PC-3 (cell line): Measurements from ENCODE around the gene PLCL1. TPM values are rescaled to one million over a fixed set of nuclear protein-coding genes. Genes with fewer than 3 reads are reported as not detected.

Experiments used
- ATAC-seq: fragments of 200-7000 bp; cut with Tn5 transposase; 2 replicates; pipeline ENCODE4 v1.9.1; 2020; ENCODE audit warnings: mild to moderate bottlenecking, moderate library complexity
- BruUV-seq: library from RNA; stranded (reverse); fragments of 400-500 nt; replicated peaks from 2 replicates; lab custom pipeline; 2021; lab: Mats Ljungman, UMichigan
- CTCF ChIA-PET: fragments of 300-600 bp; sonication (Branson Sonifier 250); formaldehyde crosslinking; loops from one replicate; lab custom pipeline; 2022; ENCODE audit warnings: antibody characterized with exemption; lab: Charles Lee
- POLR2A ChIA-PET: fragments of 300-600 bp; sonication (Branson Sonifier 250); formaldehyde crosslinking; loops from one replicate; lab custom pipeline; 2022; ENCODE audit warnings: antibody characterized with exemption; ENCODE audit not compliant: unreplicated experiment; lab: Charles Lee
- DNase-seq: peaks from one replicate; pipeline ENCODE4 v3.0.0-alpha.2; 2015
- H2AFZ ChIP-seq: fragments of 300-600 bp; sonication (generic); 2 replicates; pipeline ENCODE4 v1.6.0; 2016; ENCODE audit warnings: antibody characterized with exemption, low read length
- H3F3A ChIP-seq: fragments of 300-600 bp; sonication (generic); one replicate; pipeline ENCODE4 v1.6.0; 2017; ENCODE audit warnings: antibody characterized with exemption, low read length, control low read depth, mild to moderate bottlenecking; ENCODE audit not compliant: unreplicated experiment
- H3K27ac ChIP-seq: fragments of 300-600 bp; sonication (generic); 2 replicates; pipeline ENCODE4 v1.5.1; 2016; ENCODE audit warnings: mild to moderate bottlenecking, low read length
- H3K27me3 ChIP-seq: fragments of 300-600 bp; sonication (generic); 2 replicates; pipeline ENCODE4 v1.6.1; 2016; ENCODE audit warnings: low read length, mixed read lengths
- H3K36me3 ChIP-seq: fragments of 300-600 bp; sonication (generic); 2 replicates; pipeline ENCODE4 v1.6.1; 2016; ENCODE audit warnings: low read depth, mixed run types, low read length, mixed read lengths
- H3K4me1 ChIP-seq: fragments of 300-600 bp; sonication (generic); 2 replicates; pipeline ENCODE4 v1.5.1; 2016; ENCODE audit warnings: low read length; ENCODE audit not compliant: insufficient read depth
- H3K4me2 ChIP-seq: fragments of 300-600 bp; sonication (generic); 2 replicates; pipeline ENCODE4 v1.6.0; 2016; ENCODE audit warnings: low read length
- H3K4me3 ChIP-seq: fragments of 300-600 bp; sonication (generic); 2 replicates; pipeline ENCODE4 v1.5.1; 2016; ENCODE audit warnings: mild to moderate bottlenecking, low read length, mixed read lengths
- H3K79me2 ChIP-seq: fragments of 300-600 bp; sonication (generic); 2 replicates; pipeline ENCODE4 v1.6.1; 2017; ENCODE audit warnings: low read length, mixed read lengths
- H3K9ac ChIP-seq: fragments of 300-600 bp; sonication (generic); 2 replicates; pipeline ENCODE4 v1.6.0; 2016; ENCODE audit warnings: mild to moderate bottlenecking, low read length
- H3K9me2 ChIP-seq: fragments of 300-600 bp; sonication (generic); replicated peaks from 2 replicates; pipeline ENCODE4 v1.6.1; 2016; ENCODE audit warnings: mixed run types, low read length, mixed read lengths
- H3K9me3 ChIP-seq: fragments of 300-600 bp; sonication (generic); 2 replicates; pipeline ENCODE4 v1.6.1; 2016; ENCODE audit warnings: low read length, mixed read lengths
- H4K20me1 ChIP-seq: fragments of 300-600 bp; sonication (generic); 2 replicates; pipeline ENCODE4 v1.6.1; 2016; ENCODE audit warnings: low read length, mixed read lengths
- EZH2 ChIP-seq: fragments of 300-600 bp; sonication (generic); IDR thresholded peaks from one replicate; pipeline ENCODE4 v1.6.1; 2017; ENCODE audit warnings: antibody characterized with exemption, mild to moderate bottlenecking, low read length; ENCODE audit not compliant: unreplicated experiment
- EZH2phosphoT487 ChIP-seq: fragments of 300-600 bp; sonication (generic); IDR thresholded peaks from 2 replicates; pipeline ENCODE4 v1.6.1; 2018; ENCODE audit warnings: mild to moderate bottlenecking, antibody characterized with exemption, low read length, borderline replicate concordance
- intact Hi-C: fragments of 100-400 bp; cut with micrococcal nuclease; formaldehyde crosslinking; loops from 2 replicates; pipeline ENCODE4 v1.9.0; 2023
- total RNA-seq: library from RNA; depleted of rRNA; stranded (reverse); fragments of >200 nt; gene quantifications from 2 replicates; pipeline ENCODE4 v1.2.3, GENCODE V29; 2014
- TF ChIP-seq, protein P1 (sequence below): fragments of 300-600 bp; sonication (generic); conservative IDR thresholded peaks from 2 replicates; pipeline ENCODE4 v1.5.1; 2017; ENCODE audit warnings: antibody characterized with exemption, low read depth, mild to moderate bottlenecking, low read length

Gene PLCL1
- total RNA-seq, 1 experiment from 2014 or later = not detected

DNA sequence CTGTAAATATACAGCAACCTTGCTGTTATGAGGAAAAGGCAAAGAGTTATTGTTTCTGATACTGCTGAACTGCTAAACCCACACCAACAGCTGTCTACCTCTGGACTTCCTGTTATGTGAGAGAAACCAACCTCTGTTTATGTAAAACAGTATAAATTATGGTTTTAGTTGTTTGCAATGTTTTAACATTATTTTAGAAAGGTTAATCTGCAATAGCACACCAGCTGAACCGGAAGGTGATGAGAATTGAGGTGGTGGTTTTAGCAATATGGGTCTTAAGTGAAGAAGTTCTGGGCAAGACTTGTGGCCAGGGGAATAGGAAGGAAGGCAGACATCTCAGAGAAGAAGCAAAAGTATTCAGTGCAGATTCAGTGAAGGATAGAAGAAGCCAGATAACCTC is 237.8 kb downstream of the PLCL1 start:
- 0 out of 2 replicates have a peak, but pooled peaks cover 4% of the 10 kb centered on the region for H3K27me3 ChIP-seq
- no peak overlapping the region for H3K4me3 ChIP-seq
- no peaks in the 10 kb centered on the region for H3K36me3 ChIP-seq
- no peaks in the 10 kb centered on the region for H3K9me3 ChIP-seq
- TF ChIP-seq, protein P1, sequence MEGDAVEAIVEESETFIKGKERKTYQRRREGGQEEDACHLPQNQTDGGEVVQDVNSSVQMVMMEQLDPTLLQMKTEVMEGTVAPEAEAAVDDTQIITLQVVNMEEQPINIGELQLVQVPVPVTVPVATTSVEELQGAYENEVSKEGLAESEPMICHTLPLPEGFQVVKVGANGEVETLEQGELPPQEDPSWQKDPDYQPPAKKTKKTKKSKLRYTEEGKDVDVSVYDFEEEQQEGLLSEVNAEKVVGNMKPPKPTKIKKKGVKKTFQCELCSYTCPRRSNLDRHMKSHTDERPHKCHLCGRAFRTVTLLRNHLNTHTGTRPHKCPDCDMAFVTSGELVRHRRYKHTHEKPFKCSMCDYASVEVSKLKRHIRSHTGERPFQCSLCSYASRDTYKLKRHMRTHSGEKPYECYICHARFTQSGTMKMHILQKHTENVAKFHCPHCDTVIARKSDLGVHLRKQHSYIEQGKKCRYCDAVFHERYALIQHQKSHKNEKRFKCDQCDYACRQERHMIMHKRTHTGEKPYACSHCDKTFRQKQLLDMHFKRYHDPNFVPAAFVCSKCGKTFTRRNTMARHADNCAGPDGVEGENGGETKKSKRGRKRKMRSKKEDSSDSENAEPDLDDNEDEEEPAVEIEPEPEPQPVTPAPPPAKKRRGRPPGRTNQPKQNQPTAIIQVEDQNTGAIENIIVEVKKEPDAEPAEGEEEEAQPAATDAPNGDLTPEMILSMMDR = no peak
- no peak for TF ChIP-seq EZH2phosphoT487
- TF ChIP-seq EZH2 = no peak
- no peak for ATAC-seq
- no peaks in the 10 kb centered on the region for H4K20me1 ChIP-seq
- BruUV-seq = no TSS peak
- POLR2A ChIA-PET = no interaction called here
- H3K9me2 ChIP-seq = no peaks in the 10 kb centered on the region
- DNase-seq = no peak
- H3K27ac ChIP-seq = no peak overlapping the region
- H3K4me2 ChIP-seq = no peak overlapping the region
- no peak overlapping the region for H3K9ac ChIP-seq
- H3K4me1 ChIP-seq = no peaks in the 10 kb centered on the region
- intact Hi-C loops = no loop called here
- no peak overlapping the region for H2AFZ ChIP-seq
- no peaks in the 10 kb centered on the region for H3F3A ChIP-seq
- no peaks in the 10 kb centered on the region for H3K79me2 ChIP-seq
- CTCF ChIA-PET = no interaction called here

DNA sequence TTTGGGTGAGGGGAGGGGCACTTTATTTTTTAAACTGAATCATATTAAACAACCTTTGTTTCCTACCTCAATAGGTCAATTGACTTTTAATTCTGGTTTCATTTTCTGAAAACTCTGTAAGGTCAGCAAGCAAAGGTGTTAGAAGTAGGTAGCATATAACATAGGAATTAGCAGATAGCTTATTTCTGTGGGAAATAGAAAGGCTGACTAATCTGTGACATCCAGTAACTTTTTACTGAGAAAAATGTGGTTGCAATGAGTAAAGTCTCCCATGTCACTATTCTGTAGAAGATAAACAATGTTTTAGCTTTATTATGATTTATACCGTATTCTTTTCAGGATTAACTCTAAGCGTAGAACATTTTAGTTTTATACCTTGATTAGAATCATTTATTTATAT is 240.4 kb downstream of the PLCL1 start:
- H3K9me2 ChIP-seq = no peaks in the 10 kb centered on the region
- H3K4me1 ChIP-seq = no peaks in the 10 kb centered on the region
- intact Hi-C loops = no loop called here
- H3K36me3 ChIP-seq = no peaks in the 10 kb centered on the region
- H3K79me2 ChIP-seq = no peaks in the 10 kb centered on the region
- TF ChIP-seq, protein P1 = no peak
- TF ChIP-seq EZH2phosphoT487 = no peak
- TF ChIP-seq EZH2 = no peak
- CTCF ChIA-PET = no interaction called here
- DNase-seq = no peak
- 0 out of 2 replicates have a peak, but pooled peaks cover 4% of the 10 kb centered on the region for H3K27me3 ChIP-seq
- no peak for ATAC-seq
- no TSS peak for BruUV-seq
- POLR2A ChIA-PET = no interaction called here
- H3K4me2 ChIP-seq = no peak overlapping the region
- no peaks in the 10 kb centered on the region for H3F3A ChIP-seq
- H2AFZ ChIP-seq = no peak overlapping the region
- H3K27ac ChIP-seq = no peak overlapping the region
- no peak overlapping the region for H3K4me3 ChIP-seq
- no peaks in the 10 kb centered on the region for H3K9me3 ChIP-seq
- no peaks in the 10 kb centered on the region for H4K20me1 ChIP-seq
- no peak overlapping the region for H3K9ac ChIP-seq

DNA sequence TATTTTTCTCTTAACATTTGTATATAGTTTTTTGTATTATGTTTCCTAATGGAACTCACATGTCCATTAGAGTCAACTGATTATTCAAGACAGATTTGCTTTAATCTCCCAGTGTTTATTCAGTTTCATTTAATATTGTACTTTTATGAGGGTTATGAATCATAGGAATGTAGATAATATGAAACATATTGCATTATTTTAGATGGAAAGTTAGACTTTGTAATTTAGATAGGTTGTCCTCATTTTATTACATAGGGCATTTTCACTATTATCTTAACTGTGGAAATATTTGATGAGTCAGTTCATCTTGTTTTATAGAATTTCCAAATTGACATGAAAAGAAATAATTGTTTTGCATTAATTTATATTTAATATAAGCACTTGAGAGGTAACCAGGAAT is 240.8 kb downstream of the PLCL1 start:
- Histone ChIP-seq H3K4me3 (no peak overlapping the region), H3K9me2 (no peaks in the 10 kb centered on the region), H3K27ac (no peak overlapping the region), H3K36me3 (no peaks in the 10 kb centered on the region), H3K9ac (no peak overlapping the region), H3K79me2 (no peaks in the 10 kb centered on the region), H3K4me1 (no peaks in the 10 kb centered on the region), H2AFZ (no peak overlapping the region), H3F3A (no peaks in the 10 kb centered on the region), H3K27me3 (0 out of 2 replicates have a peak, but pooled peaks cover 2% of the 10 kb centered on the region), H3K9me3 (no peaks in the 10 kb centered on the region), H3K4me2 (no peak overlapping the region), H4K20me1 (no peaks in the 10 kb centered on the region)
- intact Hi-C loops = no loop called here
- DNase-seq (no peak), ATAC-seq (no peak)
- POLR2A ChIA-PET = no interaction called here
- no TSS peak for BruUV-seq
- TF ChIP-seq EZH2phosphoT487 = no peak
- TF ChIP-seq, protein P1 = no peak
- no peak for TF ChIP-seq EZH2
- CTCF ChIA-PET = no interaction called here
